Stimulated activated CD4-positive, alpha-beta T cell treated with anti-CD3 and anti-CD28 coated beads, TNF-alpha, amount 100 ng/mL, for 4 hours (primary cell): ENCODE data around the gene UNC79.
A peak's percentile ranks its signal among the peaks of the same experiment; 100 is the strongest.

Experiments
- DNase-seq, 3 experiments: peaks; one replicate each; pipeline ENCODE4 v3.0.0-alpha.2; 2020; ENCODE audit warnings: low read depth in 3 of 3

The UNC79 gene

DNA sequence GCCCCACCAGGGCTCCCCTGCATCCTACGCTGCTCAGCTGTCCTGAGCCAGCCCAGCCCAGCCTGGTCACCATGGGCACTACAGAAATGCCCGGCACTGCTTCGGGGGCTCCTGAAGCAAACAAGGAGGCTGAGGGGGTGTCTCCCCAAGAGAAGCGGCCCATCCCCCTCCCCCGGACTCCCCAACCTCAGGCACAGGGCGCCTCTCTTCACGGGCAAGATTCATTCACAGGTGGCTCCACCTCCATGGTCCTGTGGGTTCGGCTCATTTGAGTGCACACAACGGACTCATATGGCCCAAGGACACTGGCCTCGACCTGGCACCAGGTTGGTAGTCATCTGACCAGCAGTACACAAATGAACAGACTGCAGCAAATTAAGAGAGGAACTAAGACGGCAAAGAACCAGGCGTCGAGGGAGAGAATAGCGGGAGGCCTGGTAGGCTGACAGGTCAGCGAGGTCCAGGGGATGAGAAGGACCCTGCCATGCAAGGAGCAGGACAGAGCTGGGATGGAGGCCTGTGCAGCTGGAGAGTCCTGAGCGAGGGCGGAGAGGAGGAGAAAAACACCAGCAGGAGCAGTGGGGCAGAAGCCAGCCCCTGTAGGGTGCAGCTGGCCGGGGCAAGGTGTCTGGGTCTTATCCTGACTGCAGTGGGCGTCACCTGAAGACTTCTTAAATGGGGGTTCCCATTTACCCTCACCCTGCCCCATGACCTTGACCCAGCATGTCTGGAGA lies 297.3 kb downstream of the UNC79 start:
- no peak for DNase-seq

GRCh38 chr14:93728651-93729016 lies 297.9 kb downstream of the UNC79 start:
- DNase-seq, result no peak

GRCh38 chr14:93729993-93730392 lies 299.3 kb downstream of the UNC79 start:
- no peak for DNase-seq

GRCh38 chr14:93731753-93732152 lies 301.0 kb downstream of the UNC79 start:
- no peak for DNase-seq

- no peak for DNase-seq
Observed at GRCh38 chr14:93732524-93732923, 301.8 kb downstream of the UNC79 start.

DNA sequence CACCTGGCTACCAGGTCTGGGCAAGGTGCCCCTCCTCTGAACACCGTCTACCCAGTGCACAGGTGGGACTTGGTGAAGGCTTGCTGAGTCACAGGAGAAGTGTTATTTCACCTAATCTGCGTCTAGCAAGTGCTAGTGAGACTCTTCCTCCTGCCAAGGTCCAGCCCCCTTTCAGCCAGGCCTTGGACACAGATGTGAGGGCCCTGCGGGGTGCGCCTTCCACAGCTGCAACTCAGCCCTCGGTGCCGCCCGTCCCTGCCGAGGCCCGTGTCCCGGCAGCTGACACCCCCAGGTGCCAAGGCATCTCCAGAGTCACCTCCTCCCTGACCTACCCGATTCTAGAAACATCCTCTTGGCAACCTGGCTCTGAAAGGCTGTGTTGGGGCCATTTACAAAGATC lies 302.5 kb downstream of the UNC79 start:
- no peak for DNase-seq

GRCh38 chr14:93733631-93734030 lies 302.9 kb downstream of the UNC79 start:
- DNase-seq, result no peak

GRCh38 chr14:93734086-93734822 lies 303.5 kb downstream of the UNC79 start:
- DNase-seq, result peak in 1 of 3 experiments; percentile 3

- DNase-seq, result no peak
Observed at GRCh38 chr14:93735206-93735605, 304.5 kb downstream of the UNC79 start.

DNA sequence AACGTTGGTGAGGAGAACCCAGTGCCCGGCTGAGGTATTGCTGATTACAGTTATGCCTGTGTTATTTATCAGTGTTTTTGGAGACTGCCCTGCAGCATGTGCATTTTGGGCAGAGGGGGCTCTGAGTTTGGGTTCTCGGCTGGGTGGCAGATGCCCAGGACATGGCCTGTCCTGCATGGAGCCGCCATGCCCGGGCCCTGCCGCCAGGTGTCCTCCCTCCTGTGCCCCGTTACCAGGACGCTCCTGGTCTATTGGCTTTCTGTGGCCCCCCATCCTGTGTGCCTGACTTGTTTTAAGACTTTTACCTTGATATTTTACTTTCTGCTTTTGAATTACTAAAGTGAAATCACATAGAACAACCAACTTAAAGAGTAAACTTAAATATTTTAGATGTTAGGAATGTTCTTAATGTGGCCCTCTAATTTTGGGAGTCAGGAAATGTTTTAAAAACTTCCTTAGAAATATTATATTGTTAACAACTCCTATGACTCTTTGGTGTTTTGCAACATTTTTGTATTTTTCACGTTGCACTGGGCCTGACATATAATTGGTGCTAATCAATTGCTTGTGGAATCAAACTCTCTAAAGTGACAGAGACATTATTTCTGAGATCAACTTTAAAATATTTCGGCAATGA lies 305.8 kb downstream of the UNC79 start:
- DNase-seq, result no peak

DNA sequence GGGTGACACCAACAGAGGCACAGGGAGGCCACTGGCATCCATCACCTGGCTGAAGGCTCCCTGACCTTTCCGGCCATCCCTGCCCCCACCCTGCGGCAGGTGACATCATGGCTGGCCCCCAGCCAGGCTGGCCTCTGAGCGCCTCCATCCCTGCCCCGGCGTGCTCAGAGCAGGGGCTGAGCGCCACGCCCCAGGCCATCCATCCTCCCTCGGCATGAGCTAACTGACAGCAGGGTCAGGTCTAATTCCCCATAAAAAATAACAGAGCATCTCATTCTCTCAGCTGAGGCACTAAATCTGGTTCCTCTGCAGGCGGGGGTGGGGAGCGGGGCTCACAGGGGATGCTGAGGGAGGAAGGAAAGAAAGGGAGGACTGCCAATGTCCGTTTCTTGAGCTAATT lies 306.9 kb downstream of the UNC79 start:
- no peak for DNase-seq

- no peak for DNase-seq
Observed at GRCh38 chr14:93741556-93742230, 311.0 kb downstream of the UNC79 start.

DNA sequence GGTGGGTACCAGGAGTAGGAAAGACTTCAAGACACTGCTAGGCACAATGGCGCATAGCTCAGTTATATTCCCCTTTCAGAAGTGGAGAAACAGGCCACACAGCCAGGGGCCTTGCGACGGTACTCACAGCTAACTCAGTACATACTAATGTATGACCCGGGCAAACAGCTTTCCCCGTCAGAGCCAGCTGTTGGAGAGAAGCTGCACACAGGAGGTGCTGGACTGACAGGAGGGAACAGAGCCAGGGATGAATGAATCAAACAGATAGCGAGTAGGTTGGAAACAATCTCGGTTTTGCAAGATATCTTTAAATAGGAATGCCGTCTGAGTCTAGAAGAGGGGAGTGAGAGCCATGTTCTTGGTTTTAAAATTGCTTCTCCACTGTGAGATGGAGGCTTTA lies 312.0 kb downstream of the UNC79 start:
- DNase-seq, result no peak

GRCh38 chr14:93743270-93744060 lies 312.7 kb downstream of the UNC79 start:
- DNase-seq, result no peak

GRCh38 chr14:93744176-93744575 lies 313.4 kb downstream of the UNC79 start:
- no peak for DNase-seq

DNA sequence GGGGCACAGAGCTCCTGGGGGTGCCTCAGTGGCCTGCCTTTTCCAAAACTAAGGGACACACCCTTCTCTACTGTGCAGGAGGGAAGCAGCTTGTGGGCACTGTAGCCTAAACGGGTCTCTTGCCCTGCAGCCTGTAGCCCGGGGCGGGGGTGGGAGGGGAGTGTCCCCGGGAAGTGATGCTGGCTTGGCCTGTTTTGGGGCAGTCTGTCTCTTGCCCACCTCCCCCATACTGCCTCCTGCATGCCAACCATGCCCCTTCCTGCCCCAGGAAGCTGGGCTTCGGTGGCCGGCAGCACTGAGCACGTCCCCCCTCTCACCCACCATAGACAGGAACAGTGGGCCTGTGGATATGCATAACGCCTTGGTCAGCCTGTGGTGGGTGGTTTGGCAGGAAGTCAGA lies 314.1 kb downstream of the UNC79 start:
- no peak for DNase-seq

- DNase-seq, result no peak
Observed at GRCh38 chr14:93745603-93746273, 315.0 kb downstream of the UNC79 start.

- DNase-seq, result no peak
Observed at GRCh38 chr14:93747102-93747501, 316.4 kb downstream of the UNC79 start.

- DNase-seq, result no peak
Observed at GRCh38 chr14:93747560-93747959, 316.8 kb downstream of the UNC79 start.

- DNase-seq, result no peak
Observed at GRCh38 chr14:93748208-93749075, 317.7 kb downstream of the UNC79 start.
